Lower leg skin (tissue), 4 donors: ENCODE measurements around the gene CDKAL1. TPM values are rescaled to one million over a fixed set of nuclear protein-coding genes. Genes with fewer than 3 reads are reported as not detected.

Source experiments
- DNase-seq, 2 donors: peaks; one replicate each; pipeline ENCODE4 v3.0.0-alpha.2; 2019; ENCODE audit warnings: low spot score in 2 of 2
- H3K4me3 ChIP-seq: fragments of 200-600 bp; sonication (generic); 2 replicates; pipeline ENCODE4 v1.5.1; 2017; ENCODE audit warnings: mild to moderate bottlenecking, low read depth; ENCODE audit not compliant: poor library complexity, severe bottlenecking
- CTCF ChIP-seq, 3 donors: fragments of 450-650 bp; IDR thresholded peaks; one replicate each; pipeline ENCODE4 v1.5.1; 2016; ENCODE audit warnings: antibody characterized with exemption in 3 of 3, mild to moderate bottlenecking in 3 of 3, moderate library complexity in 2 of 3
- POLR2A ChIP-seq, 2 donors: fragments of 450-650 bp; IDR thresholded peaks; one replicate each; pipeline ENCODE4 v1.6.1; 2016 to 2017; ENCODE audit warnings: antibody characterized with exemption in 2 of 2, mild to moderate bottlenecking in 1 of 2, moderate library complexity in 1 of 2
- WGBS, 2 donors: methylation state at CpG; one replicate each; pipeline ENCODE4 v1.1.5; 2018; 5-methylcytosine and 5-hydroxymethylcytosine counted together
- intact Hi-C: fragments of 100-400 bp; cut with DNase I; formaldehyde crosslinking; loops from one replicate; pipeline ENCODE4 v1.15.0; 2023; ENCODE audit warnings: low total_unique reads
- total RNA-seq, 4 donors: library from RNA; depleted of rRNA; stranded (reverse); fragments of >200 nt; gene quantifications; one replicate each; pipeline ENCODE4 v1.1.0, GENCODE V29; 2016

CDKAL1 gene
- total RNA-seq, 4 donors from 2014 or later = 10.3 to 18.0 (median 11.6) TPM

- intact Hi-C loops = no loop called here
- no peak for DNase-seq
- 90 to 95% methylated on average over 5 of the region's 5 CpGs for WGBS, 2 donors
- TF ChIP-seq CTCF (IDR thresholded peaks at IDR 0.05) = no peak
- no peak for TF ChIP-seq POLR2A (IDR thresholded peaks at IDR 0.05)
- H3K4me3 ChIP-seq = no peak overlapping the region
Measured at GRCh38 chr6:21118216-21118780, 584.0 kb downstream of the CDKAL1 start.

- 90 to 91% methylated on average over 3 of the region's 3 CpGs for WGBS, 2 donors
- no peak for DNase-seq
- no peak overlapping the region for H3K4me3 ChIP-seq
- TF ChIP-seq POLR2A (IDR thresholded peaks at IDR 0.05) (no peak), CTCF (IDR thresholded peaks at IDR 0.05) (no peak)
- intact Hi-C loops = no loop called here
Measured at GRCh38 chr6:21121636-21122136, 587.4 kb downstream of the CDKAL1 start.

- WGBS, 2 donors = 90% methylated on average over 4 of the region's 4 CpGs
- DNase-seq = no peak
- TF ChIP-seq POLR2A (IDR thresholded peaks at IDR 0.05) (no peak), CTCF (IDR thresholded peaks at IDR 0.05) (no peak)
- no peak overlapping the region for H3K4me3 ChIP-seq
- intact Hi-C loops = no loop called here
Measured at GRCh38 chr6:21123507-21124436, 589.5 kb downstream of the CDKAL1 start.

- intact Hi-C loops = no loop called here
- H3K4me3 ChIP-seq = no peak overlapping the region
- DNase-seq = no peak
- TF ChIP-seq POLR2A (IDR thresholded peaks at IDR 0.05) (no peak), CTCF (IDR thresholded peaks at IDR 0.05) (no peak)
Measured at GRCh38 chr6:21128601-21129000, 594.3 kb downstream of the CDKAL1 start.

- WGBS, 2 donors = 90 to 93% methylated on average over 3 of the region's 3 CpGs
- intact Hi-C loops = no loop called here
- TF ChIP-seq CTCF (IDR thresholded peaks at IDR 0.05) (no peak), POLR2A (IDR thresholded peaks at IDR 0.05) (no peak)
- DNase-seq = no peak
- no peak overlapping the region for H3K4me3 ChIP-seq
Measured at GRCh38 chr6:21131406-21131805, 597.1 kb downstream of the CDKAL1 start.
